SH-SY5Y (cell line): Measurements from ENCODE around the gene SLC9A5.

Source experiments
- GATA2 ChIP-seq: IDR thresholded peaks from 2 replicates; pipeline ENCODE4 v1.6.1; 2011; ENCODE audit warnings: mild to moderate bottlenecking, low read depth, low read length
- GATA3 ChIP-seq: IDR thresholded peaks from 2 replicates; pipeline ENCODE4 v1.6.1; 2011; ENCODE audit warnings: low read depth, mild to moderate bottlenecking, low read length, moderate library complexity

DNA sequence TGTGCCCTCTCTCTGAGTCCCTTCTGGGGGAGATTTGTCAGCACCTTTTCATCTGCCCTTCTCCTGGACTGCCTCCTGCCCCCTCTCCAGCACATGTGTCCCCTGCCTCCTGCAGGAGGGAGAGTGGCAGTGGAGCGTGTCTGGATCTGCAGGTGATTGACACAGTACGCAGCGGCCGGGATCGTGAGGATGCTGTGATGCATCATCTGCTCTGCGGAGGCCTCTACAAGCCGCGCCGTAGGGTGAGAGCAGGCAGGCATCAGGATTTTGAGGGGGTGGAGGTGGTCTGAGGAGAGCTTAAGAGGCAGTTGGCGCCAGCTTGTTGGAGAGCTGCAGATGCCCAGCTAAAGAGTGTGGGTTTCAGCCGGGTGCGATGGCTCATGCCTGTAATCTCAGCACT is 10.9 kb downstream of the SLC9A5 start:
- TF ChIP-seq GATA2, result no peak
- TF ChIP-seq GATA3, result no peak
